ENCODE results near the gene BLOC1S3.

DNA sequence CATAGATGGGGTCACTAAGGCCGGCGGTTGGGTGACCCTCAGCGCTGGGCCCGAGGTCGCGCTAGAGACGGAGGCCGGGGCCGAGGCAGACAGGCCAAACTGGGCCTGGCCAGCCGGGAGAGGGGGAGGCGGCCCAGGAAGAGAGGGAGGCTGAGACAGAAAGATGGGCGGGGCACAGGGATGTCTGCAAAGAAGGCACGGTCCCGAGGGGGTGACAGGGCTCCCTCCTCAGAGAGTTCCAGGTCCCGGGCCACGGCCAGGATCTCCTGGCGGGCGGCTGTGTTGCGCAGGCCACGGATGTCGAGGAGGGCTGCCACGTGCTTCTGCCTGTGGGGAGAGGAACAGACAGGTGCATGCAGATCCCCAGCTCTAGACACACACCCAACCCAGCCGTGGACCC is 34.4 kb downstream of the BLOC1S3 start:
- TF ChIP-seq ZKSCAN5 (CRISPR knock-in tag; IDR thresholded peaks at IDR 0.05) (no peak), POLR2A (IDR thresholded peaks at IDR 0.05; ENCODE audit: insufficient read depth in 1 of 2, low read depth in 2 of 2, low read length in 2 of 2) (no peak), ARNT (IDR thresholded peaks at IDR 0.05) (no peak), CREB1 (IDR thresholded peaks at IDR 0.05) (no peak), CREB1 (CRISPR knock-in tag; IDR thresholded peaks at IDR 0.05) (no peak)
- TF ChIP-seq, protein P1, sequence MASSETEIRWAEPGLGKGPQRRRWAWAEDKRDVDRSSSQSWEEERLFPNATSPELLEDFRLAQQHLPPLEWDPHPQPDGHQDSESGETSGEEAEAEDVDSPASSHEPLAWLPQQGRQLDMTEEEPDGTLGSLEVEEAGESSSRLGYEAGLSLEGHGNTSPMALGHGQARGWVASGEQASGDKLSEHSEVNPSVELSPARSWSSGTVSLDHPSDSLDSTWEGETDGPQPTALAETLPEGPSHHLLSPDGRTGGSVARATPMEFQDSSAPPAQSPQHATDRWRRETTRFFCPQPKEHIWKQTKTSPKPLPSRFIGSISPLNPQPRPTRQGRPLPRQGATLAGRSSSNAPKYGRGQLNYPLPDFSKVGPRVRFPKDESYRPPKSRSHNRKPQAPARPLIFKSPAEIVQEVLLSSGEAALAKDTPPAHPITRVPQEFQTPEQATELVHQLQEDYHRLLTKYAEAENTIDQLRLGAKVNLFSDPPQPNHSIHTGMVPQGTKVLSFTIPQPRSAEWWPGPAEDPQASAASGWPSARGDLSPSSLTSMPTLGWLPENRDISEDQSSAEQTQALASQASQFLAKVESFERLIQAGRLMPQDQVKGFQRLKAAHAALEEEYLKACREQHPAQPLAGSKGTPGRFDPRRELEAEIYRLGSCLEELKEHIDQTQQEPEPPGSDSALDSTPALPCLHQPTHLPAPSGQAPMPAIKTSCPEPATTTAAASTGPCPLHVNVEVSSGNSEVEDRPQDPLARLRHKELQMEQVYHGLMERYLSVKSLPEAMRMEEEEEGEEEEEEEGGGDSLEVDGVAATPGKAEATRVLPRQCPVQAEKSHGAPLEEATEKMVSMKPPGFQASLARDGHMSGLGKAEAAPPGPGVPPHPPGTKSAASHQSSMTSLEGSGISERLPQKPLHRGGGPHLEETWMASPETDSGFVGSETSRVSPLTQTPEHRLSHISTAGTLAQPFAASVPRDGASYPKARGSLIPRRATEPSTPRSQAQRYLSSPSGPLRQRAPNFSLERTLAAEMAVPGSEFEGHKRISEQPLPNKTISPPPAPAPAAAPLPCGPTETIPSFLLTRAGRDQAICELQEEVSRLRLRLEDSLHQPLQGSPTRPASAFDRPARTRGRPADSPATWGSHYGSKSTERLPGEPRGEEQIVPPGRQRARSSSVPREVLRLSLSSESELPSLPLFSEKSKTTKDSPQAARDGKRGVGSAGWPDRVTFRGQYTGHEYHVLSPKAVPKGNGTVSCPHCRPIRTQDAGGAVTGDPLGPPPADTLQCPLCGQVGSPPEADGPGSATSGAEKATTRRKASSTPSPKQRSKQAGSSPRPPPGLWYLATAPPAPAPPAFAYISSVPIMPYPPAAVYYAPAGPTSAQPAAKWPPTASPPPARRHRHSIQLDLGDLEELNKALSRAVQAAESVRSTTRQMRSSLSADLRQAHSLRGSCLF (CRISPR knock-in tag; IDR thresholded peaks at IDR 0.05; ENCODE audit: borderline replicate concordance), result no peak

Measured in HepG2 (cell line).